HL-60/S4 (cell line): ENCODE measurements around the gene PARP3.
"Not testable (repeated sequence)": the region's sequence is repeated elsewhere in the genome, so short reads cannot be mapped to it uniquely, and the experiment has no call there.

ENCODE experiments used
- in situ Hi-C: fragments of 300-500 bp; cut with MboI; formaldehyde crosslinking; loops from 2 replicates; pipeline ENCODE4 v1.14.3; 2022; ENCODE audit warnings: low sequenced_read_pairs

PARP3 gene

GRCh38 chr3:51983578-51984268 is 41.6 kb downstream of the PARP3 start:
- in situ Hi-C loops, result no loop called here

GRCh38 chr3:51984269-51984647 is 42.1 kb downstream of the PARP3 start:
- in situ Hi-C loops, result no loop called here

- in situ Hi-C loops, result no loop called here
These were observed 42.9 kb downstream of the PARP3 start for GRCh38 chr3:51985063-51985462.

- in situ Hi-C loops, result no loop called here
These were observed 44.1 kb downstream of the PARP3 start for GRCh38 chr3:51986010-51986947.

GRCh38 chr3:51987568-51987967 is 45.4 kb downstream of the PARP3 start:
- in situ Hi-C loops, result no loop called here

- in situ Hi-C loops, result no loop called here
These were observed 46.4 kb downstream of the PARP3 start for GRCh38 chr3:51988286-51989146.

- in situ Hi-C loops, result not testable (repeated sequence)
These were observed 48.4 kb downstream of the PARP3 start for GRCh38 chr3:51990501-51990971.

- in situ Hi-C loops, result no loop called here
These were observed 50.0 kb downstream of the PARP3 start for GRCh38 chr3:51992017-51992682.

GRCh38 chr3:51993657-51994056 is 51.5 kb downstream of the PARP3 start:
- in situ Hi-C loops, result not testable (repeated sequence)

- in situ Hi-C loops, result no loop called here
These were observed 52.4 kb downstream of the PARP3 start for GRCh38 chr3:51994530-51994929.

- in situ Hi-C loops, result no loop called here
These were observed 53.4 kb downstream of the PARP3 start, which contains the start of gene RPL29 for GRCh38 chr3:51995346-51996163. RPL29 (minus strand) TSS chr3:51995895; CDS start chr3:51995461, 434 bp downstream.

GRCh38 chr3:51997172-51997571 is 55.0 kb downstream of the PARP3 start:
- in situ Hi-C loops, result no loop called here

- in situ Hi-C loops, result no loop called here
These were observed 55.9 kb downstream of the PARP3 start for GRCh38 chr3:51997935-51998596.
